ENCODE results near the gene IMP4.

DNA sequence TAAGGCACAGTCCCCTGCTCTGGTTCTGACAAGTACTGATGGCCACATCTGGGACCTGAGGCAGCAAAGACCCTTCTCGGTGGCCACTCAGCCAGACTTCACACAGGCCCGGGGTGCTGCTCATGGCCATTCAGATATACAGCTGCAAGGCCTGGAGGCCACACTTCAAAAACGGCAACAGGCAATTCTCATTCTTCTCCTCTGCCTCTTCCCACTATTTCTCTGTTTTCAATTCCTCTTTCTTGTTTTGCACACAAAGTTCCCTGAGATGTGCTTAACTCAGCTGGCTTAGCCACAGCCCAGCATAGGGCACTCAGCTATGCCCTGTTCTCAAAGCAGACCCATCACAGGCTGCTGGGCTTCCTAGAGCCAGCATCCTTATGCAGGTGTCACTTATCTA is 43.0 kb downstream of the IMP4 start:
- TF ChIP-seq POLR2AphosphoS5 (IDR thresholded peaks at IDR 0.05; ENCODE audit: insufficient read depth, low read depth, low read length) (no peak), POLR2A (IDR thresholded peaks at IDR 0.05; ENCODE audit: low read depth, low read length) (no peak)
- TF ChIP-seq, protein P1, sequence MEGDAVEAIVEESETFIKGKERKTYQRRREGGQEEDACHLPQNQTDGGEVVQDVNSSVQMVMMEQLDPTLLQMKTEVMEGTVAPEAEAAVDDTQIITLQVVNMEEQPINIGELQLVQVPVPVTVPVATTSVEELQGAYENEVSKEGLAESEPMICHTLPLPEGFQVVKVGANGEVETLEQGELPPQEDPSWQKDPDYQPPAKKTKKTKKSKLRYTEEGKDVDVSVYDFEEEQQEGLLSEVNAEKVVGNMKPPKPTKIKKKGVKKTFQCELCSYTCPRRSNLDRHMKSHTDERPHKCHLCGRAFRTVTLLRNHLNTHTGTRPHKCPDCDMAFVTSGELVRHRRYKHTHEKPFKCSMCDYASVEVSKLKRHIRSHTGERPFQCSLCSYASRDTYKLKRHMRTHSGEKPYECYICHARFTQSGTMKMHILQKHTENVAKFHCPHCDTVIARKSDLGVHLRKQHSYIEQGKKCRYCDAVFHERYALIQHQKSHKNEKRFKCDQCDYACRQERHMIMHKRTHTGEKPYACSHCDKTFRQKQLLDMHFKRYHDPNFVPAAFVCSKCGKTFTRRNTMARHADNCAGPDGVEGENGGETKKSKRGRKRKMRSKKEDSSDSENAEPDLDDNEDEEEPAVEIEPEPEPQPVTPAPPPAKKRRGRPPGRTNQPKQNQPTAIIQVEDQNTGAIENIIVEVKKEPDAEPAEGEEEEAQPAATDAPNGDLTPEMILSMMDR (IDR thresholded peaks at IDR 0.05; ENCODE audit: extremely low read depth in 1 of 2, insufficient read depth in 1 of 2, low read depth in 1 of 2, low read length in 2 of 2): no peak

All from endothelial cell of umbilical vein (primary cell).